K562 (cell line): Measurements from ENCODE around the gene UBE2J2. TPM values are rescaled to one million over a fixed set of nuclear protein-coding genes. Genes with fewer than 3 reads are reported as not detected.

ENCODE experiments used
- EZH2 ChIP-seq: IDR thresholded peaks from 2 replicates; pipeline ENCODE4 v1.6.1; 2012; ENCODE audit warnings: low read depth, mild to moderate bottlenecking, inconsistent platforms, low read length, borderline replicate concordance
- GTF3C2 ChIP-seq: IDR thresholded peaks from 3 replicates; pipeline ENCODE4 v1.6.1; 2011; ENCODE audit warnings: borderline replicate concordance, mild to moderate bottlenecking, moderate library complexity; ENCODE audit not compliant: insufficient read length; ENCODE audit errors: extremely low read depth
- PTTG1 ChIP-seq: fragments of 450-650 bp; IDR thresholded peaks from 2 replicates; pipeline ENCODE4 v1.6.1; 2016; ENCODE audit warnings: low read depth, mild to moderate bottlenecking, missing genetic modification characterization, missing compliant biosample characterization
- RFX7 ChIP-seq: fragments of 250-450 bp; sonication (Bioruptor Pico); IDR thresholded peaks from 2 replicates; pipeline ENCODE4 v1.5.1; 2021; ENCODE audit warnings: mild to moderate bottlenecking
- SRSF3 ChIP-seq: fragments of 200-400 bp; formaldehyde crosslinking; IDR thresholded peaks from 2 replicates; pipeline ENCODE4 v1.6.1; 2016; ENCODE audit warnings: mild to moderate bottlenecking, low read length, moderate library complexity; ENCODE audit not compliant: insufficient read depth
- TGIF2 ChIP-seq: sonication (generic); formaldehyde crosslinking; IDR thresholded peaks from 2 replicates; pipeline ENCODE4 v1.8.1; 2022; ENCODE audit warnings: mild to moderate bottlenecking, missing genetic modification reagents, moderate library complexity
- ZFP91 ChIP-seq: sonication (generic); formaldehyde crosslinking; IDR thresholded peaks from 2 replicates; pipeline ENCODE4 v1.8.0; 2022; ENCODE audit warnings: mild to moderate bottlenecking, missing genetic modification reagents
- ZNF512 ChIP-seq: IDR thresholded peaks from 2 replicates; pipeline ENCODE4 v1.6.1; 2016; ENCODE audit warnings: missing genetic modification characterization, missing compliant biosample characterization
- polyA plus RNA-seq, 8 experiments: library from polyadenylated mRNA; depleted of rRNA in 4 of 8; stranded (reverse) in 5 of 8; unstranded in 3 of 8; fragments of >200 nt; fragmentation: Nextera tagmentation in 2 of 8; fragmentation: Illumina TruSeq in 1 of 8; extraction: Ambion mirVana in 2 of 8; extraction: Trizol in 1 of 8; gene quantifications; 2 replicates each; pipeline versions ENCODE4 v1.2.1 to v1.2.3, GENCODE V29; 2011 to 2014; ENCODE audit warnings: inconsistent platforms in 1 of 8, missing spikeins in 1 of 8
- total RNA-seq, 7 experiments: library from RNA; depleted of rRNA in 6 of 7; stranded (reverse); fragments of >200 nt in 6 of 7; fragmentation: Illumina TruSeq in 2 of 7; extraction: Trizol in 2 of 7; gene quantifications; 2 replicates each; pipeline versions ENCODE4 v1.2.1 to v1.2.3, GENCODE V29; 2011 to 2021; ENCODE audit warnings: low replicate concordance in 1 of 7

The UBE2J2 gene
- total and polyA plus RNA-seq, 9 of the 15 experiments (the other 6 are each of a cell fraction or from before 2014, with no cell fraction given) = 0.93 to 112 (median 75.5) TPM

- TF ChIP-seq GTF3C2 (no peak), ZNF512 (no peak), ZFP91 (CRISPR knock-in tag) (no peak), SRSF3 (no peak), PTTG1 (tag) (no peak), RFX7 (CRISPR knock-in tag) (no peak), TGIF2 (CRISPR knock-in tag) (peak; percentile 14; the same call in 1 of the 2 replicates), EZH2 (no peak)
Measured at GRCh38 chr1:1231400-1232207, 42.0 kb downstream of the UBE2J2 start, which contains the start of gene SDF4 (continued).
